Measurements from ENCODE around the gene NDRG2. TPM values are rescaled to one million over a fixed set of nuclear protein-coding genes. Genes with fewer than 3 reads are reported as not detected.

NDRG2 gene
- total and polyA plus RNA-seq, 2 experiments from 2014 or later = 0.28 to 2.8 TPM

DNA sequence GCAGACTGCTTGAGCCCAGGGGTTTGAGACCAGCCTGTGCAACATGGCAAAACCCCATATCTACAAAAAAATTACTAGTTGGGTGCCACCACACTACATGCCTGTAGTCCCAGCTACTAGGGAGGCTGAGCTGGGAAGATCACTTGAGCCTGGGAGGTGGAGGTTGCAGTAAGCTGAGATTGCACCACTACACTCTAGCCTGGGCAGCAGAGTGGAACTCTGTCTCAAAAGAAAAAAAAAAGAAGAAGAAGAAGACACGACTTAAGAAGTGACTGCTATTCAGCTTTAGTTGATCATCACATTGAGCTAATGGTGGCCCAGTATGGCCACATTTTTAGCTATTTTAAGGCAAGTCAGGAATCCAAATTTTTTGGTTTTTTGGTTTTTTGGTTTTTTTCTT lies 44.0 kb downstream of the NDRG2 start:
- Histone ChIP-seq H3K27me3 (replicated peaks; ENCODE audit: insufficient read depth) (no peaks in the 10 kb centered on the region), H3K9me3 (ENCODE audit: low read depth) (no peaks in the 10 kb centered on the region), H3K9ac (no peak overlapping the region), H3K36me3 (ENCODE audit: low read depth) (no peaks in the 10 kb centered on the region), H3K4me1 (ENCODE audit: insufficient read depth) (no peaks in the 10 kb centered on the region), H3K9me2 (ENCODE audit: insufficient read depth) (no peaks in the 10 kb centered on the region), H3K4me3 (no peak overlapping the region), H4K20me1 (ENCODE audit: insufficient read depth) (no peaks in the 10 kb centered on the region), H3K27ac (no peak overlapping the region), H3F3A (ENCODE audit: insufficient read depth) (peaks cover 1% of the 10 kb centered on the region), H3K79me2 (ENCODE audit: insufficient read depth) (no peaks in the 10 kb centered on the region), H3K4me2 (ENCODE audit: unreplicated experiment) (no peak overlapping the region), H2AFZ (no peak overlapping the region)
- in situ Hi-C loops (cut with MboI) = no loop called here
- TF ChIP-seq EZH2 (IDR thresholded peaks at IDR 0.05; ENCODE audit: insufficient read depth, poor library complexity, severe bottlenecking) (no peak), EZH2phosphoT487 (IDR thresholded peaks at IDR 0.05; ENCODE audit: insufficient read depth, low read depth) (no peak)
- WGBS, 2 experiments (ENCODE audit: low coverage in 1 of 2, low lambda C conversion rate in 2 of 2, missing lambda C conversion rate in 2 of 2) = 65 to 80% methylated on average over 1 of the region's 1 CpG
- no peak for DNase-seq

GRCh38 chr14:20978687-20979086 lies 46.2 kb downstream of the NDRG2 start:
- H3K36me3 ChIP-seq (ENCODE audit: low read depth) = no peaks in the 10 kb centered on the region
- H3K79me2 ChIP-seq (ENCODE audit: insufficient read depth) = no peaks in the 10 kb centered on the region
- no peaks in the 10 kb centered on the region for H4K20me1 ChIP-seq (ENCODE audit: insufficient read depth)
- WGBS, 2 experiments (ENCODE audit: low coverage in 1 of 2, low lambda C conversion rate in 2 of 2, missing lambda C conversion rate in 2 of 2) = 75 to 77% methylated on average over 1 of the region's 1 CpG
- H3K9me3 ChIP-seq (ENCODE audit: low read depth) = no peaks in the 10 kb centered on the region
- TF ChIP-seq EZH2phosphoT487 (IDR thresholded peaks at IDR 0.05; ENCODE audit: insufficient read depth, low read depth) = no peak
- TF ChIP-seq EZH2 (IDR thresholded peaks at IDR 0.05; ENCODE audit: insufficient read depth, poor library complexity, severe bottlenecking) = no peak
- no peak overlapping the region for H3K4me2 ChIP-seq (ENCODE audit: unreplicated experiment)
- H3K27me3 ChIP-seq (replicated peaks; ENCODE audit: insufficient read depth) = no peaks in the 10 kb centered on the region
- H3K4me1 ChIP-seq (ENCODE audit: insufficient read depth) = peaks cover 5% of the 10 kb centered on the region
- H2AFZ ChIP-seq = no peak overlapping the region
- DNase-seq = no peak
- no peaks in the 10 kb centered on the region for H3K9me2 ChIP-seq (ENCODE audit: insufficient read depth)
- no peak overlapping the region for H3K27ac ChIP-seq
- no peaks in the 10 kb centered on the region for H3F3A ChIP-seq (ENCODE audit: insufficient read depth)
- no peak overlapping the region for H3K4me3 ChIP-seq
- in situ Hi-C loops (cut with MboI) = loop anchor here (10.0 kb wide), 1 partner anchor 284 kb away; no protein-coding TSS in a partner anchor
- no peak overlapping the region for H3K9ac ChIP-seq

DNA sequence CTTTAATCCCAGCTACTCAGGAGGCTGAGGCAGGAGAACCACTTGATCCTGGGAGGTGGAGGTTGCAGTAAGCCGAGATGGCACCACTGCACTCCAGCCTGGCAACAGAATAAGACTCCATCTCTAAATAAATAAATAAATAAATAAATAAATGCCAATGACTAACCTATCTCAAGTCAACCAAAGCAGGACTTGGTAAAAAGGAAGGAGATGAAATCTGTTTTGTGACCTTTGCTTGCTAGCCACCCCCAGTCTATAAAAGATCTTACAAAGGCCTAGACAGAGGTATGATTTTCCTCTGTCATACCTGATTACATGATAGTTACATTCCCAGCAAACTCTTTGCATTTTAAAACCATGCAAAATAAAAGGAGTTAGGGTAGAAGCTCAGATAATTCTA lies 48.6 kb downstream of the NDRG2 start:
- Histone ChIP-seq H3K9me3 (ENCODE audit: low read depth) (no peaks in the 10 kb centered on the region), H3K9me2 (ENCODE audit: insufficient read depth) (no peaks in the 10 kb centered on the region), H3K27me3 (replicated peaks; ENCODE audit: insufficient read depth) (no peaks in the 10 kb centered on the region), H4K20me1 (ENCODE audit: insufficient read depth) (no peaks in the 10 kb centered on the region), H3K79me2 (ENCODE audit: insufficient read depth) (no peaks in the 10 kb centered on the region), H3K4me1 (ENCODE audit: insufficient read depth) (peaks cover 8% of the 10 kb centered on the region), H3K36me3 (ENCODE audit: low read depth) (no peaks in the 10 kb centered on the region), H3K4me3 (no peak overlapping the region), H3K9ac (no peak overlapping the region), H3K27ac (no peak overlapping the region), H2AFZ (no peak overlapping the region), H3F3A (ENCODE audit: insufficient read depth) (no peaks in the 10 kb centered on the region), H3K4me2 (ENCODE audit: unreplicated experiment) (no peak overlapping the region)
- DNase-seq = no peak
- TF ChIP-seq EZH2 (IDR thresholded peaks at IDR 0.05; ENCODE audit: insufficient read depth, poor library complexity, severe bottlenecking) = no peak
- no peak for TF ChIP-seq EZH2phosphoT487 (IDR thresholded peaks at IDR 0.05; ENCODE audit: insufficient read depth, low read depth)
- WGBS, 2 experiments (ENCODE audit: low coverage in 1 of 2, low lambda C conversion rate in 2 of 2, missing lambda C conversion rate in 2 of 2) = 100% methylated on average over 1 of the region's 1 CpG
- in situ Hi-C loops (cut with MboI) = loop anchor here (10.0 kb wide), 1 partner anchor 281 kb away; no protein-coding TSS in a partner anchor

DNA sequence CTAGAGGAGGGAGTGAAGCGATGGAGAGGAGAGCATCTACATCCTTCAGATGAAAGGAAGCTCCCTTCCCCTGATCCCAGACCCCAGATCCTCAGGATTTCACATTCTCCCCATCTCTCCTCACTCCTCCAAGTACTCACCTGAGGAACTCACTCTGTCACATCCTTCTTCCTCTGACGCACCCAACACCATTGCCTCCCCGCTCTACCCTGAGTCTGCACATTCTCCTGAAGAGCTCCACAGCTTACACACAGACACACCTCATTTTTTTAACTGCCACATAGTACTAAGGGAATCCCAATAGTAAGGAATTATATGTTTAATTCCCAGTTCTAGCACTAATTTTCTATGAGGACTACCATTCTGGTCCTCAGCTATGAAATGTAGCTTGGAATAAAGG lies 51.4 kb downstream of the NDRG2 start:
- in situ Hi-C loops (cut with MboI) = loop anchor here (10.0 kb wide), 1 partner anchor 279 kb away; no protein-coding TSS in a partner anchor
- no peak overlapping the region for H3K4me2 ChIP-seq (ENCODE audit: unreplicated experiment)
- WGBS, 2 experiments (ENCODE audit: low coverage in 1 of 2, low lambda C conversion rate in 2 of 2, missing lambda C conversion rate in 2 of 2) = 90 to 96% methylated on average over 3 of the region's 3 CpGs
- no peaks in the 10 kb centered on the region for H3K79me2 ChIP-seq (ENCODE audit: insufficient read depth)
- no peaks in the 10 kb centered on the region for H3K36me3 ChIP-seq (ENCODE audit: low read depth)
- no peak overlapping the region for H3K9ac ChIP-seq
- no peak for DNase-seq
- no peaks in the 10 kb centered on the region for H4K20me1 ChIP-seq (ENCODE audit: insufficient read depth)
- TF ChIP-seq EZH2 (IDR thresholded peaks at IDR 0.05; ENCODE audit: insufficient read depth, poor library complexity, severe bottlenecking) (no peak), EZH2phosphoT487 (IDR thresholded peaks at IDR 0.05; ENCODE audit: insufficient read depth, low read depth) (no peak)
- peaks cover 8% of the 10 kb centered on the region for H3K4me1 ChIP-seq (ENCODE audit: insufficient read depth)
- H3K9me2 ChIP-seq (ENCODE audit: insufficient read depth) = no peaks in the 10 kb centered on the region
- H3K27ac ChIP-seq = no peak overlapping the region
- H3F3A ChIP-seq (ENCODE audit: insufficient read depth) = no peaks in the 10 kb centered on the region
- no peak overlapping the region for H2AFZ ChIP-seq
- H3K9me3 ChIP-seq (ENCODE audit: low read depth) = no peaks in the 10 kb centered on the region
- H3K4me3 ChIP-seq = no peak overlapping the region
- no peaks in the 10 kb centered on the region for H3K27me3 ChIP-seq (replicated peaks; ENCODE audit: insufficient read depth)

DNA sequence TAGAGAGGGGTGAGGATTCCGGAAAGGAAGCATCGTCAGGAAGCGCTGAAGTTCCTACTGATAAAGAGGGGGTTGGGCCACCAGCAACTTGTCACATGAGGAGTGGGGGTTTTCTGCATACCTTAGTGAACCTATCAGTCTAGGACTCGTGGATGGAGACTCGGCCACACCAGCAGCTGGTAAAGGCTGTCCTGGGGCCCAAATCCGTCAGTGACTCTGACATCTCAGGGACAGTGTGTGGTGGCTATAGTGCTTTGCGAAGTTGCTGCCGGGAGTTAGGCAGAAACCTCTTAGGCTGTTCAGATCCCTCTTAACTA lies 53.2 kb downstream of the NDRG2 start:
- Histone ChIP-seq H3K9me2 (ENCODE audit: insufficient read depth) (no peaks in the 10 kb centered on the region), H3F3A (ENCODE audit: insufficient read depth) (no peaks in the 10 kb centered on the region), H2AFZ (peak overlapping the region; percentile 98), H3K9me3 (ENCODE audit: low read depth) (no peaks in the 10 kb centered on the region), H3K27ac (no peak overlapping the region), H3K79me2 (ENCODE audit: insufficient read depth) (no peaks in the 10 kb centered on the region), H3K27me3 (replicated peaks; ENCODE audit: insufficient read depth) (peaks cover 7% of the 10 kb centered on the region; the same call in 1 of the 2 replicates), H3K9ac (peak overlapping the region; percentile 65; the same call in 1 of the 2 replicates), H4K20me1 (ENCODE audit: insufficient read depth) (no peaks in the 10 kb centered on the region), H3K4me2 (ENCODE audit: unreplicated experiment) (peak overlapping the region; percentile 78), H3K4me3 (peak overlapping the region; percentile 81), H3K36me3 (ENCODE audit: low read depth) (no peaks in the 10 kb centered on the region), H3K4me1 (ENCODE audit: insufficient read depth) (peaks cover 8% of the 10 kb centered on the region)
- no peak for TF ChIP-seq EZH2 (IDR thresholded peaks at IDR 0.05; ENCODE audit: insufficient read depth, poor library complexity, severe bottlenecking)
- no peak for TF ChIP-seq EZH2phosphoT487 (IDR thresholded peaks at IDR 0.05; ENCODE audit: insufficient read depth, low read depth)
- in situ Hi-C loops (cut with MboI) = loop anchor here (10.0 kb wide), 1 partner anchor 277 kb away; no protein-coding TSS in a partner anchor
- no peak for DNase-seq
- 27 to 29% methylated on average over 8 of the region's 8 CpGs for WGBS, 2 experiments (ENCODE audit: low coverage in 1 of 2, low lambda C conversion rate in 2 of 2, missing lambda C conversion rate in 2 of 2)
